IMR-90 (cell line): ENCODE data around the gene RGR. TPM values are rescaled to one million over a fixed set of nuclear protein-coding genes. Genes with fewer than 3 reads are reported as not detected.

ENCODE experiments used
- ATAC-seq: fragments of 200-7000 bp; cut with Tn5 transposase; 2 replicates; pipeline ENCODE4 v1.9.1; 2020; ENCODE audit warnings: low read depth, mild to moderate bottlenecking, moderate library complexity
- BruUV-seq: library from RNA; stranded (reverse); fragments of 400-500 nt; replicated peaks from 2 replicates; lab custom pipeline; 2021; lab: Mats Ljungman, UMichigan
- CTCF ChIA-PET: fragments of 300-600 bp; formaldehyde crosslinking; extraction: SDS; loops from one replicate; lab custom pipeline; 2021; ENCODE audit warnings: antibody characterized with exemption; lab: Yijun Ruan, JAX
- POLR2A ChIA-PET: fragments of 300-600 bp; sonication (Branson Sonifier 250); formaldehyde crosslinking; loops from one replicate; lab custom pipeline; 2022; ENCODE audit warnings: antibody characterized with exemption; ENCODE audit not compliant: unreplicated experiment; lab: Charles Lee
- DNase-seq: peaks from one replicate; pipeline ENCODE4 v3.0.0; 2013
- H2AFZ ChIP-seq: replicated peaks from 2 replicates; pipeline ENCODE3; 2013; ENCODE audit warnings: low read length, mild to moderate bottlenecking; ENCODE audit not compliant: poor library complexity
- H2AK5ac ChIP-seq: 2 replicates; pipeline ENCODE4 v1.6.1; 2013; ENCODE audit warnings: low read depth, low read length, inconsistent platforms
- H2AK9ac ChIP-seq: replicated peaks from 2 replicates; pipeline ENCODE3; 2013; ENCODE audit warnings: mild to moderate bottlenecking, low read depth, low read length, moderate library complexity; ENCODE audit not compliant: poor library complexity
- H2BK120ac ChIP-seq: 2 replicates; pipeline ENCODE4 v1.6.1; 2013; ENCODE audit warnings: low read depth, low read length, inconsistent platforms
- H2BK15ac ChIP-seq: 3 replicates; pipeline ENCODE4 v1.6.1; 2013; ENCODE audit warnings: low read depth, low read length, inconsistent platforms
- H2BK20ac ChIP-seq: 2 replicates; pipeline ENCODE4 v1.6.1; 2013; ENCODE audit warnings: low read depth, mild to moderate bottlenecking, inconsistent platforms, low read length, moderate library complexity
- H2BK5ac ChIP-seq: 2 replicates; pipeline ENCODE4 v1.6.1; 2013; ENCODE audit warnings: mild to moderate bottlenecking, low read depth, low read length, inconsistent platforms; ENCODE audit not compliant: poor library complexity, severe bottlenecking
- H3K14ac ChIP-seq: replicated peaks from 2 replicates; pipeline ENCODE4 v1.6.1; 2013; ENCODE audit warnings: low read depth, low read length, inconsistent platforms
- H3K18ac ChIP-seq: 2 replicates; pipeline ENCODE4 v1.6.1; 2013; ENCODE audit warnings: low read depth, low read length, control low read depth
- H3K23ac ChIP-seq: 2 replicates; pipeline ENCODE4 v1.6.1; 2013; ENCODE audit warnings: low read depth, low read length, inconsistent platforms
- H3K27ac ChIP-seq: 2 replicates; pipeline ENCODE4 v1.5.1; 2013; ENCODE audit warnings: mild to moderate bottlenecking, control low read depth, low read length; ENCODE audit not compliant: insufficient read depth
- H3K27me3 ChIP-seq: 2 replicates; pipeline ENCODE4 v1.6.1; 2013; ENCODE audit warnings: low read length; ENCODE audit not compliant: control insufficient read depth, insufficient read depth
- H3K36me3 ChIP-seq: 2 replicates; pipeline ENCODE4 v1.6.1; 2013; ENCODE audit warnings: low read length, mixed read lengths; ENCODE audit not compliant: control insufficient read depth, insufficient read depth
- H3K4ac ChIP-seq: 2 replicates; pipeline ENCODE4 v1.6.1; 2013; ENCODE audit warnings: low read depth, low read length, inconsistent platforms
- H3K4me1 ChIP-seq: 2 replicates; pipeline ENCODE4 v1.6.1; 2013; ENCODE audit warnings: low read length, mixed read lengths; ENCODE audit not compliant: control insufficient read depth, insufficient read depth
- H3K4me2 ChIP-seq: 2 replicates; pipeline ENCODE4 v1.6.1; 2013; ENCODE audit warnings: low read depth, mild to moderate bottlenecking, control low read depth, low read length, moderate library complexity
- H3K4me3 ChIP-seq: 2 replicates; pipeline ENCODE4 v1.5.1; 2013; ENCODE audit warnings: low read depth, mild to moderate bottlenecking, control low read depth, low read length, moderate library complexity; ENCODE audit not compliant: insufficient read depth
- H3K56ac ChIP-seq: 2 replicates; pipeline ENCODE4 v1.6.1; 2013; ENCODE audit warnings: low read length, inconsistent platforms; ENCODE audit not compliant: insufficient read depth; ENCODE audit errors: extremely low read depth
- H3K79me1 ChIP-seq, 2 experiments: 2 replicates each; pipeline ENCODE4 v1.6.1; 2013; ENCODE audit warnings: low read length in 2 of 2, inconsistent platforms in 1 of 2, low read depth in 1 of 2
- H3K9ac ChIP-seq: 2 replicates; pipeline ENCODE4 v1.6.1; 2013; ENCODE audit warnings: low read depth, low read length, control low read depth
- H3K9me1 ChIP-seq: 2 replicates; pipeline ENCODE4 v1.6.1; 2013; ENCODE audit warnings: low read length, inconsistent platforms; ENCODE audit not compliant: insufficient read depth
- H3K9me3 ChIP-seq: 2 replicates; pipeline ENCODE4 v1.6.1; 2013; ENCODE audit warnings: low read length; ENCODE audit not compliant: control insufficient read depth, insufficient read depth
- H4K20me1 ChIP-seq: 2 replicates; pipeline ENCODE4 v1.6.1; 2013; ENCODE audit warnings: low read length, inconsistent platforms; ENCODE audit not compliant: insufficient read depth
- H4K5ac ChIP-seq: 2 replicates; pipeline ENCODE4 v1.6.1; 2013; ENCODE audit warnings: mild to moderate bottlenecking, low read depth, low read length, control low read depth
- H4K8ac ChIP-seq, 2 experiments: 2 replicates each; pipeline ENCODE4 v1.6.1; 2013; ENCODE audit warnings: low read depth in 2 of 2, low read length in 2 of 2, control low read depth in 1 of 2, inconsistent platforms in 1 of 2
- H4K91ac ChIP-seq: 2 replicates; pipeline ENCODE4 v1.6.1; 2013; ENCODE audit warnings: low read depth, low read length, inconsistent platforms; ENCODE audit not compliant: insufficient read depth
- BHLHE40 ChIP-seq: fragments of 150-350 bp; IDR thresholded peaks from 2 replicates; pipeline ENCODE4 v1.6.1; 2016; ENCODE audit warnings: mild to moderate bottlenecking, low read depth, low read length
- CEBPB ChIP-seq: IDR thresholded peaks from 2 replicates; pipeline ENCODE4 v1.6.1; 2012; ENCODE audit warnings: low read depth, low read length, improper control_type of control experiment
- CHD1 ChIP-seq: IDR thresholded peaks from 2 replicates; pipeline ENCODE4 v1.6.1; 2012; ENCODE audit warnings: low read depth, low read length, improper control_type of control experiment
- FOS ChIP-seq: fragments of 150-350 bp; IDR thresholded peaks from 2 replicates; pipeline ENCODE4 v1.6.1; 2016; ENCODE audit warnings: low read depth, low read length
- MAZ ChIP-seq: IDR thresholded peaks from 2 replicates; pipeline ENCODE4 v1.6.1; 2012; ENCODE audit warnings: low read depth, mild to moderate bottlenecking, low read length, improper control_type of control experiment, moderate library complexity, borderline replicate concordance
- MXI1 ChIP-seq: IDR thresholded peaks from 2 replicates; pipeline ENCODE4 v1.6.1; 2012; ENCODE audit warnings: low read depth, mild to moderate bottlenecking, low read length, moderate library complexity, borderline replicate concordance
- NFE2L2 ChIP-seq: fragments of 150-350 bp; IDR thresholded peaks from 2 replicates; pipeline ENCODE4 v1.6.1; 2016; ENCODE audit warnings: low read depth, mild to moderate bottlenecking, low read length
- RCOR1 ChIP-seq: IDR thresholded peaks from 2 replicates; pipeline ENCODE4 v1.6.1; 2012; ENCODE audit warnings: mild to moderate bottlenecking, low read length, improper control_type of control experiment; ENCODE audit not compliant: insufficient replicate concordance
- SMC3 ChIP-seq: fragments of 150-350 bp; IDR thresholded peaks from 2 replicates; pipeline ENCODE4 v1.6.1; 2016; ENCODE audit warnings: low read depth, mild to moderate bottlenecking, antibody characterized with exemption, low read length, moderate library complexity
- WGBS, 2 experiments: methylation state at CpG; one replicate each; pipeline versions ENCODE4 v1.1.5 to v1.1.7; 2013; ENCODE audit warnings: missing lambda C conversion rate in 2 of 2; ENCODE audit not compliant: insufficient read length in 1 of 2; ENCODE audit errors: extremely low coverage in 2 of 2; 5-methylcytosine and 5-hydroxymethylcytosine counted together
- dilution Hi-C: fragments of 300-500 bp; cut with HindIII; formaldehyde crosslinking; loops from one replicate; pipeline ENCODE4 v1.14.3; 2018; ENCODE audit warnings: low sequenced_read_pairs; ENCODE audit not compliant: unreplicated experiment
- in situ Hi-C: fragments of 300-500 bp; cut with MboI; formaldehyde crosslinking; loops from 3 replicates; pipeline ENCODE4 v1.14.3; 2019; ENCODE audit warnings: low sequenced_read_pairs, inconsistent platforms, mixed read lengths
- intact Hi-C: fragments of 100-400 bp; cut with micrococcal nuclease; formaldehyde crosslinking; loops from 2 replicates; pipeline ENCODE4 v1.10.0; 2022
- polyA plus RNA-seq, 3 experiments: library from polyadenylated mRNA; depleted of rRNA; stranded (reverse); fragments of >200 nt; gene quantifications; 2 replicates each; pipeline ENCODE4 v1.2.3, GENCODE V29; 2012; ENCODE audit warnings: low replicate concordance in 1 of 3
- total RNA-seq: library from RNA; depleted of rRNA; stranded (reverse); fragments of >200 nt; gene quantifications from 2 replicates; pipeline ENCODE4 v1.2.3, GENCODE V29; 2012

Gene RGR
- total and polyA plus RNA-seq, 2 of the 4 experiments (the other 2 are of a cell fraction) = not detected

DNA sequence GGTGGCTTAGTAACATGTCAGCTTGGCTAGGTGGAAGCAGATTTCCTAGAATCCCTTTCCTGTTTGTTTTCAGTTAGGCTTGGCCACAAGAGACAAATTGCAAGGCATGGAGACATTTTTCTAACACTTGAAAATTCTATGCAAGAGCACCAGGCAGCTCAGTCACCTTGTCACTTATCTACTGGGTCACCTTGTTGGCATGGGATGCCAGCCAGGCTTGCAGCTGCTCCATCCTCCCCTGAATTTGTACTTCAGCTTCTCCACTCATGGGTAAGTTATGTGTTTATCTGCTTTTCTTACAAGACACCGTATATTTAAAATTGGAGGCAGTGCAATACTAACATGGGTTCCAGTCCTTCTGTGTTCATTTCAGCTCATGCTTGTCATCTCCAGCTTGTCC lies 43.3 kb downstream of the RGR start:
- Histone ChIP-seq H2BK5ac (no peak overlapping the region), H3K9me1 (no peaks in the 10 kb centered on the region), H2BK120ac (no peak overlapping the region), H2BK20ac (no peak overlapping the region), H3K9me3 (no peaks in the 10 kb centered on the region), H3K23ac (no peak overlapping the region), H4K20me1 (no peaks in the 10 kb centered on the region), H2BK15ac (no peak overlapping the region), H3K4ac (no peak overlapping the region), H4K8ac (no peak overlapping the region), H2AK5ac (no peak overlapping the region), H2AFZ (no peak overlapping the region), H3K36me3 (no peaks in the 10 kb centered on the region), H3K79me1 (no peaks in the 10 kb centered on the region), H3K14ac (no peak overlapping the region), H3K18ac (no peak overlapping the region), H3K27me3 (peaks cover 10% of the 10 kb centered on the region), H3K4me2 (no peak overlapping the region), H2AK9ac (no peak overlapping the region), H3K27ac (no peak overlapping the region), H3K56ac (no peak overlapping the region), H3K4me1 (no peaks in the 10 kb centered on the region), H4K91ac (no peak overlapping the region), H4K5ac (no peak overlapping the region), H3K4me3 (no peak overlapping the region), H3K9ac (no peak overlapping the region)
- DNase-seq = no peak
- ChIA-PET CTCF (interaction anchor here (0.7 kb wide), 1 partner anchor 21 kb away, joined by 3 read pairs; no protein-coding TSS in a partner anchor), POLR2A (no interaction called here)
- intact Hi-C loops = no loop called here
- ATAC-seq = no peak
- WGBS, 2 experiments = no CpG with 5 or more reads among the region's 1 CpG
- no TSS peak for BruUV-seq
- TF ChIP-seq BHLHE40 (no peak), CHD1 (no peak), RCOR1 (no peak), SMC3 (no peak), FOS (no peak), MXI1 (no peak), MAZ (no peak), CEBPB (no peak), NFE2L2 (no peak)
- in situ Hi-C loops = no loop called here
- dilution Hi-C loops = no loop called here
